GM18499 (cell line): ENCODE results near the gene SEC16A.

Experiments
- ATAC-seq: cut with Tn5 transposase; IDR thresholded peaks from one replicate; pipeline ENCODE4 v1.9.1; 2021; ENCODE audit warnings: moderate number of reproducible peaks; ENCODE audit not compliant: insufficient read depth, unreplicated experiment

Gene SEC16A

DNA sequence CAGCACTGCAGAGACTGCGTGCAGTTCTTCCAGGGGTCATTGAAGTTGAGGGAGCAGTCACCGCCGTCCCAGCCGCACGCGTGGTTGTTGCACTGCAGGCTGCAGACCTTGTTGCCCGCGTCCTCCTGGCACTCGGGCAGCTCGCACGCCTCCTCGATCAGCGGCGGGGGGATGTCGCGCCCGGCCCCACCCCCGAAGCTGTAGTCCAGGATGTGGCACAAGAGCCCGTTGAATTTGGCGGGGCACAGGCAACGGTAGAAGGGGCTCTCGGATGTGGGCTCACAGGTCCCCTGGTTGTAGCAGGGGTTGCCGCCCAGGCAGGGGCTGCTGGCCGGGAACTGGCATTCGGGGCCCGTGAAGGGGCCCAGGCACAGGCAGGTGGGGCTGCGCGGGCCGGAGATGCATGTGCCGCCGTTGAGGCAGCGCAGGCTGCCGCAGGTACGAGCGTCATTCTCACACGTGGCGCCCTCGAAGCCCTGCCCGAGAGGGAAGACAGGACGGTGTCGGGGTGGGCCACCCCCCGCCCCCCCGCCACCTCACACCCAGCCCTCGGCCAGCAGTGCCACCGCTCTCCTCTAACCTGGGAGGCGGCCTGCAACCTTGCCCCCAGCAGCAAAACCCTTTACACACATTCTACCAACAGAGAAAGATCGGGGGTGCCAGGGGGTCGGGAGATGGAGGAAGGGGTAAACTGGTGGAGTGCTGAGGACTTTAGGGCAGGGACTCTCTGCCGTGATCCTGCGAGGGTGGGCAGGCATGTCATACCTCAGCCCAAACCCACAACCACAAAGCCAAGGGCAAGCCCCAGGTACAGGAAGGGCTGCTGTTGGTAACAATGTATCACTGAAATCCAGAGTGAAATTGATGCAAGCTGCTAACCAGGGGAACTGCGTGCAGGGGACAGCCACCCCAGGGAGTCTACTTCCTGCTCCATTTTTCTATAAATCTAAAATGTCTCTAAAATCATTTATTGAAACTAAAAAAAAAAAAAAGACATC lies 22.9 kb upstream of the SEC16A start:
- ATAC-seq: no peak

DNA sequence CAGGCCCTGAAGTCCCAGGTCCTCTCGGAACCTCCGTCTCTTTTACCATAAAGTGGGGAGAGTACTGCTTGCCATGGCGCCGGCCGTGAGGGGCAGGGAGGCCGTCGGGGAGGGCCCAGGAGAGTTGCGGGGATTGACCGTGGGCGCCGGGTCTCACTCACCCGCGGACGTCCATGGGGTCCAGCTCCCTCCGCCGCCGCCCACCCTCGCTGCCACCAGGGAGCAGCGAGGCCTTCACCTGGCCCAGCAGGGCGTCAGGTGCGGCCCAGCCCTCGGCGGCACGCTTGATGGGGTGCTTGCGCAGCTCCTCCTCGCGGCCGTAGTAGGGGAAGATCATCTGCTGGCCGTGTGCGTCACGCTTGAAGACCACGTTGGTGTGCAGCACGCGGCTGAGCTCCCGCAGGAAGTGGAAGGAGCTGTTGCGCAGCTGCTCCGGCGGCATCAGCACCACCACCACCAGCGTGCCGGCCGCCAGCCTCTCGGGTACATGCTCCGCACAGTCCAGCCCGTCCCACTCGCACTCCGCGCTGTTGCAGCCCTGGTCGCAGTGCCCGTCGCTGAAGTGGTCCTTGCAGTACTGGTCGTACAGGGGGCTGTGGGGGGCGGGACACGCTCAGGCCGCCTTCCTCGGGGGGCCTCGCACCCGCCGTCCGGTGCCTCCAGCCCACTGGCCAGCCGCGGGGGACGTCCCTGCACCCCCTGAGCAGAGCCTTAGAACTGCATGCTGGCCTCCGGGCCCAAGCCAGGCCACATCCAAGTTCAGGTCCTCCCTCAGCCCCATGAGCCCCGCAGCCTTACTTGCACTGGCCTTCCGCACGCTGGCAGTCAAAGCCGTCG lies 21.9 kb upstream of the SEC16A start:
- no peak for ATAC-seq

- no peak for ATAC-seq
Measured at GRCh38 chr9:136502940-136503550, 20.2 kb upstream of the SEC16A start.

DNA sequence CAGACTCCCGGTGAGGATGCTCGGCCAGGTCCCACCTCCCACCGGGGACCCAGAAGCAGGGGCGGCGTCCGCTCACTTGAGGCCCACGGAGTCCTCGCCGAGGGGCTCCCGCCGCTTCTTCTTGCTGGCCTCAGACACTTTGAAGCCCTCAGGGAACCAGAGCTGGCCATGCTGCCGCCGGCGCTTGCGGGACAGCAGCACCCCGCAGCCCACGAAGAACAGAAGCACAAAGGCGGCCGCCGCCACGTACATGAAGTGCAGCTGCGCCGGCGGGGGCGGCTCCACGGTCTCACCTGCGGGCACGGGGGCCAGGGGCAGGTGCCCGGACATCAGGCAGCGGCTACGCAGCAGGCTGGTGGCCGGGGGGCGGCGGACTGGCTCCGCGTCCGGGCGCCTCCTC lies 19.4 kb upstream of the SEC16A start:
- ATAC-seq: no peak

DNA sequence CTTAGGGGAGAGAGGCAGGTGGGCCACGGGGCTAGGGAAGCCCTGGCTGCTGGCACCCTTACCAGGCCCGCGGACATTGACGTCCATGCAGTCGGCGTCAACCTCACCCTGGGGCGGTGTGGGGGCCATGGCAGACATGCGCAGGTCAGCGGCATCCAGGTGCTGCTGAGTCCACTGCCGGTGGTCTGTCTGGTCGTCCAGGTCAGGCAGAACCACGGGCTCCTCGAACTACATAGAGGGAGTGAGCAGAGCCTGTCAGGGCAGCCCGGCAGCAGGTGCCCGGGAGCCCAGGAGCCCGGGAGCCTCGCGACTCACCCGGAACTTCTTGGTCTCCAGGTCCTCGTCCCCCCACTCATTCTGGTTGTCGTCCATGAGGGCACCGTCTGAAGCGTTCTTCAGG lies 18.8 kb upstream of the SEC16A start:
- no peak for ATAC-seq

- ATAC-seq: no peak
Measured at GRCh38 chr9:136499935-136500910, 17.4 kb upstream of the SEC16A start.

DNA sequence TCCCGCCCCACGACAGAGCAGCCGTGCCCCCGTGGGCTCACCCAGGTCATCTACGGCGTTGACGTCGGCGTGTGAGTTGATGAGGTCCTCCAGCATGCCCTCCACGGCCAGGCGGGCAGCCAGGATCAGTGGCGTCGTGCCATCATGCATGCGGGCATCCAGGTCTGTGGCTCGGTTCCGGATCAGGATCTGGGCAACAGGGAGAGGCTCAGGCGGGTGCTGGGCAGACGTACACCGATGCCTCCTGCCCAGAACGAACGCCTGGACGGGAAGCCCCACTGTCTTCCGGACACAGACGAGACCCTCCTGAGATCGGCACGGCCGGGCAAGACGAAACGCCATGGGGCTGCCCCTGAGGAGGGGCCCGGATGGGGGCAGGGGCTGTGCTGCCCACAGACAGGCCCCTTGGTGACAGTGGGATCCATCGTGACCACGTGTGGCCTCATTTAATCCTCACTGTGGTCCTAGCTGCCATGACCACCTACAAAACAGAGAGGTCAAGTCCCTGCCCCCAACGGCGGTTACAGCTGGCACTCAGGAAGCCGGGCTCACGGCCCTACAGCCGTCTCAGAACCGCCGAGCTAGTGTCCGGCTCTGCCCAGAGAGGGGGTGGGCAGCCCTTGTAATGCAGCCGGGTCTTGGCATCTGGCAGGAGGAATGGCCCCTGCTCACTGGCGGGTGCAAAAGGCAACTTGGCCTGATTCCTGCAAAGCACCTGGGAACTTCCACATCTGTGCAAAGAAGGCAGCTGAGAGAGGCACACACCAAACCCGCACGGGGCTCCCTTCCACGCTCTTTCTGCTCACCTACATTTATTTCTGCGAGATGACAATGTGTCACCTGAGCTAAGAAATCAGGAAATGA lies 16.5 kb upstream of the SEC16A start:
- no peak for ATAC-seq

DNA sequence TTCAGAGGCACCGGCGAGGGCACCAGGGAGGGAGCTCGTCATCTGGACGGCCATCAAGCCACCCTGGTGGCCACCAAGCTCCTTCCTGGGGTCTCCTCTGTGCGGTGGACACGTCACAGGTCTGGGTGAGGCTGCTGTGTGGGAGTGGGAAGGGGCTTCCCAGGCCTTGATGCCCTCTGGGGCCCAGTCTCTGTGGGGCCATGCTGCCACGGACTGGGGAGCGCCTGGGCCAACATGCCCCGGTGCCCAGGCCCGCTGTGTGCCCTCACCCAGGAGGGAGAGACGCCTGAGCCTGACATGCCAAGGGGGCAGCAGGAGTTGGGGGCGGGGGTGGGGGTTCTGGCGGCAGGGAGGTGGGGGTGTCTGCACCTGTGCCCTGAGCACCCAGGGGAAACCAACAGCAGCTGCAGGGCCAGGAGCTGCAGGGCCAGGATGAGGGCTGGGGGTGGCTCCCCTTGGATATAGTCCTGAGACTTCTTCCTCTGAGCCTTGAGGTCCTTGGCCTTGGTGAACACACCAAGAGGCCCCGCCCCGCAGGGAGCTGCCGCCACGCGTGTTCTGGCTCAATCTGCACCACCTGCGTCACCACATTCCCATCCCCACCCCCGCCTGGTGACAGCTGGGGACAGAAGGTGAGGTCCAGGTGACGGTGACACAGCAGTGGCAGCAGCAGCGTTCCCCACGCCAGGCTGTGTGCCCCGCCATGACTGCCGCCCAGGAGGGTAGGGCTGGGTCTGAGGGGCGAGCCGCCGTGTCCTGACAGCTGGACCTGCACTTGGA lies 15.3 kb upstream of the SEC16A start:
- no peak for ATAC-seq

DNA sequence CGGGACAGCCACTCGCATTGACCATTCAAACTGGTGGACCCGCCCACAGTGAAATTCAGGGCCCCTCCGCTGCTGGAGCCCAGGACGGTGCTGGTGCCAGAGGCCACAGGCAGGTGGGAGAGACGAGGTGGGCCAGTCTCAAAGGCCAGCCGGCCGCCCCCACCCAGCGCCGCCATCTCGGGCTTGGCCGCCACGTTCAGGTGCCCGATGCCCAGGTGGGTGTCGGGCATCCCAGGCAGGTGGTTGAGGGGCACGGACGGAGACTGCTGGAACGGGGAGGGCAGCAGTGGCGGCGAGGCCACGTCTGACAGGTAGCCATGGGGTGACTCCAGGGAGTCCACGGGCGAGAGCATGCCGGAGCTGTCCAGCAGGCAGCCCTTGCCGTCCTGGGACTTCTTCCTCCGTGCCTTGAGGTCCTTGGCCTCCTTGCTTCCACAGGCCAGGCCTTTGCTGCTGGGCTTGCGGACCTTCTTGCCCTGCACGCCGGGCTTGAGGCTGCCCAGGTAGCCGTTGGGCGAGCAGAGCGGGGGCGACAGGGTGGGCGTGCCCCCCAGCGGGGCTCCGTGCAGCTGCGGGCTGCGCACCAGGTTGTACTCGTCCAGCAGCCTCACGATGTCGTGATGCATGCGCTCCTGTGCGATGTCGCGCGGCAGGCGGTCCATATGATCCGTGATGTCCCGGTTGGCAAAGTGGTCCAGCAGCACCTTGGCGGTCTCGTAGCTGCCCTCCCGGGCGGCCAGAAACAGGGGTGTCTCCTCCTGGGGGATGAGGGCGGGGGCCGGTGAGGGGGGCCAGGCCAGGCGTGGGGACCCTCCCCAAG lies 14.2 kb upstream of the SEC16A start:
- ATAC-seq: no peak

DNA sequence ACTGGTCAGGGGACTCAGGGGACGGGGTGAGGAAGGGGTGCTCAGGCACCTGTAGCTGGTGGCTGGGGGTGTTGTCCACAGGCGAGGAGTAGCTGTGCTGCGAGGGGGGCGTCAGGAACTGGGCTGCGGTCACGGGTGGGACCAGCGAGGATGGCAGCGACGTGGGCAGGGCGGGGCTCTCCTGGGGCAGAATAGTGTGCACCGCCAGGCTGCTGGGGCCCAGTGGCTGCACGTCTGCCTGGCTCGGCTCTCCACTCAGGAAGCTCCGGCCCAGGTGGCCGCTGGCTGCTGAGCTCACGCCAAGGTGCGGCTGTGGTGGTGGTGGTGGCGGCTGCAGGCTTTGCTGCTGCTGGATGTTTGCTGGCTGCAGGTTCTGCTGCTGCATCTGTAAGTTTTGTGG lies 13.3 kb upstream of the SEC16A start:
- ATAC-seq: no peak

GRCh38 chr9:136495238-136495800 lies 12.5 kb upstream of the SEC16A start:
- no peak for ATAC-seq

DNA sequence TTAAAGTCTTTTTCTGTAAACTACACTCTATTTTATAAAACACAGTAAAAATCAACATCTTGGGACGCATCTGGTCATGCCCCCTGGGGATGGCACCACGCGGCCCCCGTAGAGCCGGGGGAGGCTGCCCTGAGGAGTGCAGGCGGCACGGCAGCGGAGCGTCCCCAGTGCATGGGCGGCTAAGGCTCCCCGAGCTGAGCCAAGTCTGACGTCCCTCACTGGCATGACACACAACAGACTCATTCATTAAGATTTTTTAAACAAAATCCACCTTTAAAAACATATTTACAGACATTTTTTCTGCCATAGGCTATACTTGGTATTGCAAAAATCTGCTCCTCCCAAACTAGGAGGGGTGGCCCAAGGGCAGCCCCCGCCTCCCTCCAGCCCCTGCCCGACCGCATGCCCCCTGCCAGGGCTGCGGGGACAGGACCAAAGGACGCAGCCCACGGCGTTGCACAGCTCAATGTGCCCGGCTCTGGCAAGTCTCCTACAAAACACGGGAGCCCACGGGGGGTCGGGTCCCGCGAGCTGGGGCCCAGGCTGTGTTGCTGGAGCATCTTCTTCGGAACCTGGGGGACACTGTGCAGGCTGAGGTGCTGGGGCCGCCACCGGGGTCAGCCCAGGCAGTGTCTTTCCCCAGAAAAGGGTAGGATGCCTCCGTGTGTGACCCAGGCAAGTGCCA lies 11.8 kb upstream of the SEC16A start:
- no peak for ATAC-seq

DNA sequence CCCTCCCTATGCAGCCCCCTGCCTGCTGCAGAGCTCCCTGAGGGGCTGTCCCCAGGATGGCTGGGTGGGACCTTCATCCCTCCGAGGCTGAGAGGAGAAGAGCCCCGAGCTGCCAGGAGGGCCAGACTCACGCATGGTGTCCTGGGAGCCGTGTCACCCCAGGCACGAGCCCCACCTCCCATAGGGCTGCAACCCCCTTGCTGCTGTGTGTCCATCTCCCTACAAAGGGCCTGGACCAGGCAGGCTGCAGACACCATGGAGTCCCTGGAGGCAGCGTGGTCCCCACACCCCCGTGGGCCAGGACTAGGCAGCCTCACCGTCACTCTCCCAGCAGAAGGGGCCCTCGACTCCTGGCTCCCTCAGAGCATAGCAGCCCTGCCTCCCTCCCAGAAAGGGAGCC lies 11.2 kb upstream of the SEC16A start:
- no peak for ATAC-seq

- no peak for ATAC-seq
Measured at GRCh38 chr9:136493567-136493971, 10.7 kb upstream of the SEC16A start.

- ATAC-seq: no peak
Measured at GRCh38 chr9:136492978-136493522, 10.2 kb upstream of the SEC16A start.

GRCh38 chr9:136489731-136490130 lies 6.9 kb upstream of the SEC16A start:
- no peak for ATAC-seq
